Spinal cord (tissue), 10 donors: ENCODE results near the gene SYNJ1. TPM values are rescaled to one million over a fixed set of nuclear protein-coding genes. Genes with fewer than 3 reads are reported as not detected.
"Not testable (repeated sequence)": the region's sequence is repeated elsewhere in the genome, so short reads cannot be mapped to it uniquely, and the experiment has no call there.

Source experiments
- DNase-seq, 6 donors: peaks; one replicate each; pipeline versions ENCODE4 v3.0.0 to v3.0.0-alpha.2; 2013 to 2015; ENCODE audit warnings: low spot score in 6 of 6, low read depth in 4 of 6
- H3K27ac ChIP-seq: one replicate; pipeline ENCODE4 v1.5.1; 2013; ENCODE audit warnings: low read depth, low read length, control low read depth
- H3K27me3 ChIP-seq: one replicate; pipeline ENCODE4 v1.6.1; 2013; ENCODE audit warnings: low read length; ENCODE audit not compliant: control insufficient read depth, insufficient read depth
- H3K36me3 ChIP-seq: one replicate; pipeline ENCODE4 v1.6.1; 2013; ENCODE audit warnings: low read length; ENCODE audit not compliant: control insufficient read depth, insufficient read depth
- H3K4me1 ChIP-seq: one replicate; pipeline ENCODE4 v1.6.1; 2013; ENCODE audit warnings: low read length; ENCODE audit not compliant: control insufficient read depth, insufficient read depth
- H3K4me3 ChIP-seq: one replicate; pipeline ENCODE4 v1.5.1; 2013; ENCODE audit warnings: low read depth, low read length, control low read depth
- H3K9me3 ChIP-seq: one replicate; pipeline ENCODE4 v1.6.1; 2013; ENCODE audit warnings: low read length; ENCODE audit not compliant: control insufficient read depth, insufficient read depth
- WGBS: methylation state at CpG from one replicate; pipeline ENCODE4 v1.1.5; 2013; ENCODE audit warnings: missing lambda C conversion rate; ENCODE audit not compliant: insufficient coverage; 5-methylcytosine and 5-hydroxymethylcytosine counted together
- long read RNA-seq, 4 donors: transcript quantifications; one replicate each; lab custom pipeline, GENCODE V29; 2026
- polyA plus RNA-seq, 2 donors: library from polyadenylated mRNA; unstranded; fragments of 120-200 nt; gene quantifications; one replicate each; pipeline ENCODE4 v1.2.1, GENCODE V29; 2013; ENCODE audit not compliant: insufficient read length in 2 of 2
- total RNA-seq, 2 donors: library from RNA; depleted of rRNA in 1 of 2; stranded (reverse); fragments of 120-200 nt in 1 of 2; fragments of >200 nt in 1 of 2; gene quantifications; one replicate each; pipeline versions ENCODE4 v1.2.3 to v1.2.4, GENCODE V29; 2013 to 2014
- donor health status: healthy.

The SYNJ1 gene, protein sequence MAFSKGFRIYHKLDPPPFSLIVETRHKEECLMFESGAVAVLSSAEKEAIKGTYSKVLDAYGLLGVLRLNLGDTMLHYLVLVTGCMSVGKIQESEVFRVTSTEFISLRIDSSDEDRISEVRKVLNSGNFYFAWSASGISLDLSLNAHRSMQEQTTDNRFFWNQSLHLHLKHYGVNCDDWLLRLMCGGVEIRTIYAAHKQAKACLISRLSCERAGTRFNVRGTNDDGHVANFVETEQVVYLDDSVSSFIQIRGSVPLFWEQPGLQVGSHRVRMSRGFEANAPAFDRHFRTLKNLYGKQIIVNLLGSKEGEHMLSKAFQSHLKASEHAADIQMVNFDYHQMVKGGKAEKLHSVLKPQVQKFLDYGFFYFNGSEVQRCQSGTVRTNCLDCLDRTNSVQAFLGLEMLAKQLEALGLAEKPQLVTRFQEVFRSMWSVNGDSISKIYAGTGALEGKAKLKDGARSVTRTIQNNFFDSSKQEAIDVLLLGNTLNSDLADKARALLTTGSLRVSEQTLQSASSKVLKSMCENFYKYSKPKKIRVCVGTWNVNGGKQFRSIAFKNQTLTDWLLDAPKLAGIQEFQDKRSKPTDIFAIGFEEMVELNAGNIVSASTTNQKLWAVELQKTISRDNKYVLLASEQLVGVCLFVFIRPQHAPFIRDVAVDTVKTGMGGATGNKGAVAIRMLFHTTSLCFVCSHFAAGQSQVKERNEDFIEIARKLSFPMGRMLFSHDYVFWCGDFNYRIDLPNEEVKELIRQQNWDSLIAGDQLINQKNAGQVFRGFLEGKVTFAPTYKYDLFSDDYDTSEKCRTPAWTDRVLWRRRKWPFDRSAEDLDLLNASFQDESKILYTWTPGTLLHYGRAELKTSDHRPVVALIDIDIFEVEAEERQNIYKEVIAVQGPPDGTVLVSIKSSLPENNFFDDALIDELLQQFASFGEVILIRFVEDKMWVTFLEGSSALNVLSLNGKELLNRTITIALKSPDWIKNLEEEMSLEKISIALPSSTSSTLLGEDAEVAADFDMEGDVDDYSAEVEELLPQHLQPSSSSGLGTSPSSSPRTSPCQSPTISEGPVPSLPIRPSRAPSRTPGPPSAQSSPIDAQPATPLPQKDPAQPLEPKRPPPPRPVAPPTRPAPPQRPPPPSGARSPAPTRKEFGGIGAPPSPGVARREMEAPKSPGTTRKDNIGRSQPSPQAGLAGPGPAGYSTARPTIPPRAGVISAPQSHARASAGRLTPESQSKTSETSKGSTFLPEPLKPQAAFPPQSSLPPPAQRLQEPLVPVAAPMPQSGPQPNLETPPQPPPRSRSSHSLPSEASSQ (N-terminal part only)
- total RNA-seq: 10 to 100 TPM; 16.7 to 33.1 TPM
- polyA plus RNA-seq: 10 to 100 TPM; 35.9 to 44.9 TPM
- long read RNA-seq, donor 1, full-length matches to known transcripts: 1 of 1 reads
- long read RNA-seq, donor 1, partial matches to known transcripts: 0 of 1 reads
- long read RNA-seq, donor 1, other reads (novel, unspliced or antisense): 0 of 1 reads
- long read RNA-seq, donor 2: 0 reads
- long read RNA-seq, donor 3: 0 reads
- long read RNA-seq, donor 4: 0 reads

DNA sequence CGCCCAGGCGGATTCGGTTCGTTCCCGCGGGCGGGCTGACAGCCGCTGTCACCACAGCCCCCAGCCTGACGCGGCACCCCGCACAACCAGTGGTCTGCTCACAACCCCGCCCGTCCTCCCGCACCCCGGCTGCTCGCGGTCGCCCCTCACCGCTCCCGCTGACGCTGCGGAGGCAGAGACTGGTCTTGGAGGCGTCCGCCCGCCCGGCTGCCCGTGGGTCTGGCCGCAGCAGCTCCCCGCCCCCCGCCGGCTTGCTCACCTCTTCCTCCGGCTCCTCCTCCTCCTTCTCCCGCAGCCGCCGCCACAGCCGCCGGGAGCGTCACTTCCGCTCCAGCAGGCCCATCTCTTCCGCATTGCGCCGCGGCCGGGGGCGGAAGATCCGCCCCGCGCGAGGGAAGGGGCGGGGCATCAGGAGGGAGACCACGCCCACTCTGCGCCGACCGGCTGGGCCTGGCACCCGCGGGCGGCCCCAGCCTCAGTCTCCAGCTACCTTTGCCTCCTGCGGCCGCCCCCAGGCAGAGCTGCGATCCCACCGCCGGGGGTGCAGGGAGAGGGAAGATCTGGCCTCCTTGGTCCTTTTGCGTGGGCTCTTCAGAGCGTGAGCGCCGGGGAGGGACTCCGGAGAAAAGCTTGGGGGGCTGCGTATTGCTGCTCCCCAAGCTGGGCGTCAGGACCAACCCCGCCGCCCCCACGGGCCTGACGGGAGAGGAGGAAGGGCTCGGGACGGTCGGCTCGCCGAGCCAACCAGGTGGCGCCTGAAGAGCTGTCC, at the start of gene SYNJ1:
SYNJ1 (minus strand) TSS at position 327 of the 769 bp plus-strand sequence. CDS start 1,118 bp downstream, outside the sequence.
- no peaks in the 10 kb centered on the region for H3K9me3 ChIP-seq
- peaks cover 8% of the 10 kb centered on the region for H3K36me3 ChIP-seq
- DNase-seq: peak; percentile 84 to 98 (median 92)
- no peaks in the 10 kb centered on the region for H3K27me3 ChIP-seq
- peak within 1 kb of the TSS; percentile 96 for H3K4me3 ChIP-seq
- 0% methylated on average over 79 of the region's 79 CpGs for WGBS
- peak within 1 kb of the TSS; percentile 94 for H3K27ac ChIP-seq
- peaks cover 12% of the 10 kb centered on the region for H3K4me1 ChIP-seq

DNA sequence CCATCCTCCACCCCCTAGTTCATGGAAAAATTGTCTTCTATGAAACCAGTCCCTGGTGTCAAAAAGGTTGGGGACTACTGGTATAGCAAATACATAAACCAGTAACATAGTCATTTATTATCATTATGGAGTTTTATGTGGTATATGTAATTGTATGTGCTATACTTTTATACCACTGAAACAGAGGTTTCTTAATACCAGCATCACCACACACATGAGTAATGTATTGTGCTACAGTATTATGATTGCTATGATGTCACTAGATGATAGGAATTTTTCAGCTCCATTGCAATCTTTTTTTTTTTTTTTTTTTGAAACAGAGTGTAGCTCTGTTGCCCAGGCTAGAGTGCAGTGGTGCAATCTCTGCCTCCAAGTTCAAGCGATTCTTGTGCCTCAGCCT, 49.5 kb upstream of the SYNJ1 start:
- Histone ChIP-seq H3K27me3 (no peaks in the 10 kb centered on the region), H3K9me3 (no peaks in the 10 kb centered on the region), H3K4me3 (no peak overlapping the region), H3K4me1 (peaks cover 2% of the 10 kb centered on the region), H3K27ac (no peak overlapping the region), H3K36me3 (no peaks in the 10 kb centered on the region)
- no peak for DNase-seq
- WGBS: 100% methylated on average over 1 of the region's 1 CpG

DNA sequence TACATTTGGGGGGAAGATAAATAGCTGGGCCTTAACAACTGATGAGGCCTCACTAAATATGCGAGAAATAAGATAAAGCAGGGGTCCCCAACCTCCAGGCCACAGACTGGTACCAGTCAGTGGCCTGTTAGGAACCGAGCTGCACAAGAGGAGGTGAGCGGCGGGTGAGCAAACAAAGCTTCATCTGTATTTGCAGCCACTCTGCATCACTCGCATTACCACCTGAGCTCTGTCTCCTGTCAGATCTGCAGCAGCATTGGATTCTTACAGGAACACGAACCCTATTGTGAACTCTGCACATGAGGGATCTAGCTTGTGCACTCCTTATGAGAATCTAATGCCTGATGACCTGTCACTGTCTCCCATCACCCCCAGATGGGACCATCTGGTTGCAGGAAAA, 48.9 kb upstream of the SYNJ1 start:
- 96% methylated on average over 6 of the region's 6 CpGs for WGBS

DNA sequence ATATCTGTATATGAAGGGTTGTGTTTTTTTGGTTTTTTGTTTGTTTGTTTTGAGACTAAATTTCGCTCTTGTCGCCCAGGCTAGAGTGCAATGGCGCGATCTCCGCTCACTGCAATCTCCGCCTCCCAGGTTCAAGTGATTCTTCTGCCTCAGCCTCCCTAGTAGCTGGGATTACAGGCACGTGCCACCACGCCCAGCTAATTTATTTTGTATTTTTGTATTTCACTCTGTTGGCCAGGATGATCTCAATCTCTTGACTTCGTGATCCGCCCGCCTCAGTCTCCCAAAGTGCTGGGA, 45.2 kb upstream of the SYNJ1 start:
- not testable (repeated sequence) for H3K4me3 ChIP-seq, H3K27ac ChIP-seq, H3K27me3 ChIP-seq, H3K9me3 ChIP-seq, DNase-seq, H3K36me3 ChIP-seq, H3K4me1 ChIP-seq
- WGBS: 95% methylated on average over 4 of the region's 11 CpGs

More for the DNA sequence above, 48.9 kb upstream of the SYNJ1 start:
- no peaks in the 10 kb centered on the region for H3K27me3 ChIP-seq
- no peak overlapping the region for H3K4me3 ChIP-seq
- H3K4me1 ChIP-seq: peaks cover 2% of the 10 kb centered on the region
- H3K36me3 ChIP-seq: no peaks in the 10 kb centered on the region
- H3K27ac ChIP-seq: no peak overlapping the region
- DNase-seq: no peak
- no peaks in the 10 kb centered on the region for H3K9me3 ChIP-seq

DNA sequence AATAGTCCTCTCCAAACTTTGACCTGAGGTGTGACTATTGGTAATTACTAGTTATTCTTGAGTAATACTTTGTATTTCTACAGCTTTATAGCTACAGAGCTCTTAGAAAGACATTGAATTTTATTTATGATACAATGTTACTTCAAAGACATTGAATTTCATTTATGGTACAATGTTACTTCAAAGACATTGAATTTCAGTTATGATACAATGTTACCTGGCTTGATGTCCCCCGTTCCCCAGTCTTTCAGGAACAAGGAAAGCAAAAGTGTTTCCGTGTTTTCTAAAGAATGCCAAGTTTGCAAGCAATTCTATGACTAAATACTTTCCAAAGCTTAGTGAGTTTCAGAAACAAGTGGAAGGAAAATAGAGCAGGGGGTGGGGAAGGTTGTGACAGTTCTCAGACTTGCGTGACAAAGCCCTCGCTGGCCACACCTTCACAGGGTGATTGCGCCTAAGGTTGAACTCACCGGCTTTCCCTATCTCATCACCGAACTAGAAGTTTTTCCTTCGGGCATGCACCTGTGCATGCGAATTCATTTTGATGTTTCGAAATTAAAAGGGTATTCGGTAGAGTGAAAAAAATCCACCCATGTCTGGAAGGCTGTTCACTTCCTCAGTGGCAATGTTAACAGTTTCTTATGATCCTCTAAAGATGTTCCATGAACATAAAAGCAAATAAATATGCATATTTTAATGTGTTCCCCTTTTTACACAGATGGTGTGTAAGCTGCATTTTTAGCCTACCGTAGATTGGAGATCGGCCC, 44.7 kb upstream of the SYNJ1 start:
- Histone ChIP-seq H3K9me3 (no peaks in the 10 kb centered on the region), H3K27me3 (no peaks in the 10 kb centered on the region), H3K27ac (peak overlapping the region; percentile 87), H3K4me1 (peaks cover 2% of the 10 kb centered on the region), H3K36me3 (no peaks in the 10 kb centered on the region), H3K4me3 (peak overlapping the region; percentile 71)
- WGBS: 38% methylated on average over 8 of the region's 13 CpGs
- DNase-seq: peak in 1 of 6 donors; percentile 42

DNA sequence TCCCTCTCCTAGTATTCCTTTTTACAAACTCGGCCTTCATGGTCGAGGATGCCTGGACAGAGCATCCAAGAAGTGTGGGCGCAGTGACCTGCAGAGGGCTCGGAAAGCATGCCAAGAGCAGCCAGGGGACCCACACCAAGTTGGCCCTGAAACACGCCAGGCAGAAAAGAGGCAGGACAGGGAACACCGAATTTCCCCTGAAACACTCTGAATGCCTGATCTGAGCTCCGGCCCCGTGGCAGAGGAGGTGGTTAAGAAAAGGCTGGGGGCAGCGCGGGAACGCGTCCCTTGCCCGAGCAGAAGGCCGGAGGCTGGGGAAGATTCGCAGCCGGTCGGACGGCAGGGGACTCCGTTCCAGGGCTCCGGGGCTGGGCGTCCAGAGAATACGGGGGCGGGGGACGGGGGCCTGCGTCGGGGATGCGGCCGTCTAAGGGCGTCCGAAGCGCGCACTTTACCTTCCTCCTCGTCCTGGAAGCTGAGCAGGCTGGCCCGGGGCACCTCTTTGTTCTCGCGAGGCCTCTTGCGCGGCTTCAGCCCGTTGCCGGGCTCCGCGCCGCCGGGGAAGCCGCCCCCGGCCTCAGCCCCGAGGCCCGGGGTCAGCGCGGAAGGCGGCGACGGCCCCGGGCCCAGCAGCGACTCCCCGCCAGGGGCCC, 43.2 kb upstream of the SYNJ1 start:
- under 1% methylated on average over 54 of the region's 56 CpGs for WGBS
- Histone ChIP-seq H3K9me3 (no peaks in the 10 kb centered on the region), H3K27me3 (no peaks in the 10 kb centered on the region), H3K27ac (peak overlapping the region; percentile 87), H3K4me3 (peak overlapping the region; percentile 73), H3K4me1 (peaks cover 2% of the 10 kb centered on the region), H3K36me3 (peaks cover under 1% of the 10 kb centered on the region)
- peak in 2 of 6 donors; percentile 23 to 28 for DNase-seq

DNA sequence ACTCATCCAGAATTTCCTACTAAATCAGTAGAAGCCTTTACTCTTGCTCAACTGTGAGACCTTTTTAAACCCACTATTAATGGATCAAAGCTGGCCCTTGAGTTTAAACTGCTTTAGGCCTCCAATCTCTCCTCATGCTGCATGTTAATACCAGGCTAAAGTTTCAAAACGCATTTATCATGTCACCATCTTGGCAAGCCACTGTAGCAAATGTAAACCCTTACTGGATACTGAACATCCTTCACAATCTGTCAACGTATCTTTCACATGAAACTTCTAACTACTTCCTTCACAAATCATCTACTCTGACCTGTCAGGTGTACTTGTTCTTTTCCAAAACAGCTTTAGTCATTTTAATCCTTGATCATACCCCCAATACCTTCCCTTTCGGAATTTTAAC, 40.7 kb upstream of the SYNJ1 start:
- H3K4me3 ChIP-seq: peak overlapping the region; percentile 73

DNA sequence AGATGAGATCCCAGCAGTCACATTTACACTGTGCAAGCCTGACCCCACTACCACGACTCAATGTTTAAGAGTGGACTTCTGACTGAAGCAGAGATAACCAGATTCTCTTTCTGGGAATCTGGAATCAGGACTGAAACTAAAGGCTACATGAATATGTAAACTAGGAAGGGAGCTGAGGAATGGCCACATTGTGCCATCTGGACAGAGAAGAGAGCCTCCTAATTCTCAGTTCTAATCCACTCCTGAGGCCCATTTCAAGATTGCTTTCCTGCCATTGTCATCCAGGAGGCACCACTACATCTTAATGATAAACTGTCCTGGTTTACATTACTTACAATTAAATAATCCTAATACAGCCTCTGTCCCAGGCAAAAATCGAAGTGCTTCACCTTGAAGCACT, 37.2 kb upstream of the SYNJ1 start:
- Histone ChIP-seq H3K36me3 (peaks cover 18% of the 10 kb centered on the region), H3K27me3 (no peaks in the 10 kb centered on the region), H3K27ac (no peak overlapping the region), H3K9me3 (no peaks in the 10 kb centered on the region), H3K4me1 (no peaks in the 10 kb centered on the region), H3K4me3 (no peak overlapping the region)
- no CpG with 5 or more reads among the region's 2 CpGs for WGBS
- no peak for DNase-seq

More for the DNA sequence above, 40.7 kb upstream of the SYNJ1 start:
- Histone ChIP-seq H3K27me3 (no peaks in the 10 kb centered on the region), H3K9me3 (no peaks in the 10 kb centered on the region), H3K36me3 (peaks cover 8% of the 10 kb centered on the region), H3K27ac (no peak overlapping the region), H3K4me1 (peaks cover 2% of the 10 kb centered on the region)
- DNase-seq: peak in 1 of 6 donors; percentile 22
- WGBS: 46% methylated on average over 3 of the region's 3 CpGs
